ENCODE data around the gene MAP3K8.
"Not testable (repeated sequence)": the region's sequence is repeated elsewhere in the genome, so short reads cannot be mapped to it uniquely, and the experiment has no call there.

The MAP3K8 gene

DNA sequence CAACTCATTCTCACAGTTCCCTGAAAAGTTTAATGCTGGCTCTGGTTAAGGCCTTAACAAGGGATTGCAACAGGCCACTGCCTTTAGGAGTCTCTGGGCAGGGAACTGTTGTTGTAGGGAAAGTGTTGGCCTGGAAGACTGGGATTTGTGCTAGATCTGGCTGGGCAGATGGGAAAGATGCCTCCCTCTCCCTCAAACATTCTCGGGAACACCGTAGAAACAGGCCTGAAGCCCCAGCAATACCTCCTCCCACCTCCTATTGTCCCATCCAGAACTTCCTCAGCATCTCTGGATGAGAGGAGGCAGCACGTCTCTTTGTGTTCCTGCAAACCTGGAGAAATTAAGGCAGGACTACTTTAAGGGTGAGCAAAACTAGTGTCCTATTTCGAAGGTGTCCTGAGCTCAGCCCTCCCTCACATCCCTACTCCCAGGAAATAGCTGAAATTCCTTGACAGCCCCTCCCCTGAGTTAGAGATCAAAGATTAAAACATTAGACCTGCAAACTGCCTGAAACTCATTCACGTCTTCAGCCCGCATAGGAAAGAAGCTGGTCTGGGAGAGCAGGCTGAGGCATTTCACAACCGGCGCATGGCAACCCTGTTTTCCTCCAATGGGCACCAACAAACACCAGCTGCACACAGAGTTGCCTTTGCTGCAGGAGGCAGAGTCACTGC lies 10.9 kb upstream of the MAP3K8 start:
- DNase-seq (ENCODE audit: low read depth), result no peak

DNA sequence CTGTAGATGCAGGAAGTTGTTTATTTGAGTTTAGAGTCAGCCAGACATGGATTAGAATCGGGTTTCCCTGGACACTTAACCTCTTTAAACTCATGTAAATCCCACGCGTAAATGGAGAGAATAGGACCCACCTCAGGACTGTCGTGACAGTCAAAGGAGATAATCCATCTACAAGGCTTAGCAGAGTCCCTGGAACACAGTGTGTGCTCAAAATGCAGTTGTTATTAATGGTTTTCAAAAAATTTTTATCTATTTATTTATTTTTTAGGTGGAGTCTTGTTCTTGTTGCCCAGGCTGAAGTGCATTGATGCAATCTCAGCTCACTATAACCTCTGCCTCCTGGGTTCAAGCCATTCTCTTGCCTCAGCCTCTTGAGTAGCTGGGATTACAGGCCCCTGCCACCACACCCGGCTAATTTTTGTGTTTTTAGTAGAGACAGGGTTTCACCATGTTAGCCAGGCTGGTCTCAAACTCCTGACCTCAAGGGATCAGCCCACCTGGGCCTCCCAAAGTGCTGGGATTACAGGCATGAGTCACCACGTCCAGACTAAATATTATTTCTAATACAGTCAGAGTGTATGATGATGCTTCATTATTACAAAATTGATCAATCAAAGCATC lies 10.2 kb upstream of the MAP3K8 start:
- DNase-seq (ENCODE audit: low read depth), result not testable (repeated sequence)

DNA sequence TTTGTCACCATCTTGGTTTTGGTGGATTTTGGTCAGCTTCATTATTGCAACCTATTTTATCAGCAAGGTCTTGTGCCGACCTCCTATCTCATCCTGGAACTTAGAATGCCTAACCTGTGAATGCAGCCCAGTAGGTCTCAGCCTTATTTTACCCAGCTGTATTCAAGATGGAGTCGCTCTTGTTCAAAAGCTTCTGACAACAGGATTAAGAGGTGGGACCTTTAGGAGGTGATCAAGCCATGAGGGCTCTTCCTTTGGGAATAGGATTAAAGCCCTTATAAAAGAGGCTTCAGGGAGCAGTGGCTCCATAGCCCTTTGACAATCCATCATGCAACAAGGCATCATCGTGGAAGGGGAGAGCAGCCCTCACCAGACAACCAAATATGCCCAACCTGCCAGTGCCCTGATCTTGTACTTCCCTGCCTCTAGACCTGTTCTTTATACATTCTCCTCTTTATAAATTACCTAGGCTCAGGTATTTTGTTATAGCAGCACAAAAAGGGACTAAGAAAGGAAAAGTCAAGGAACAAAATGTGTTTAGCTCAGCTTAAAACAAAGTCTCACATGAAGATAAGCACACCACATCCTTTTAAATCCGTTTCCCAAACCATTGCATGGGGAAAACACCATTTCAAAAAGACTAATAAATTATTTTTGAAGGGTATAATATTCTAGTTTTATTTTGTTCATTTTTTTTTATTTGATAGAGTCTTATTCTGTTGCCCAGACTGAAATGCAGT lies 8.5 kb upstream of the MAP3K8 start:
- no peak for DNase-seq (ENCODE audit: low read depth)

DNA sequence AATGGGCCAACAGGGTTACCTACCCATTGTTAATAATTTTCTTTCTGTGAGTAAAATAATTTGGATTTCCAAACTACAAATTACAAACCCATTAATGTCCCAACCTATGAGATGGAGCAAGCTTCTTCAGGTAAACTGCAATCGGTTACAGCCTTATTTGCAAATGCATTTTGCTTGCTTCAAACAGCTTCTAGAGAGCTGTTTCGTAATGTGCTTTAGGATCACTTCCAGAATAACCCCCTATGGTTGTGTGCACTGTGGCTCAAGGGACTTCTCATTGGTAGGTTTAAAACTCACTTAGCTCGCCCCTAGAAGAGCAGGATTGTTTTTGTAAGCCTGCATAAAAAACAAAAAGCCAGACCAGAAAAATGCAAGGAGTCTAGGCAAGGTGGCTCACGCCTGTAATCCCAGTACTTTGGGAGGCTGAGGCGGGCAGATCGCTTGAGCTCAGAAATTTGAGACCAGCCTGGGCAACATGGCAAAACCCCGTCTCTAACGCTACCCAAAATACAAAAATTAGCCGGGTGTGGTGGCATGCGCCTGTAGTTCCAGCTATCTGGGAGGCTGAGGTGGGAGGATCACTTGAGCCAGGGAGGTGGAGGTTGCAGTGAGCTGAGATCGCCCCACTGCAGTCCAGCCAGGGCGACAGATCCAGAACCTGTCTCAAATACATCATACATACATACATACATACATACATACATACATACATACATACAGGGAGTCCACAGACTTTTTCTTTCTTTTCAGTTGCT lies 3.3 kb upstream of the MAP3K8 start:
- DNase-seq (ENCODE audit: low read depth), result no peak

DNA sequence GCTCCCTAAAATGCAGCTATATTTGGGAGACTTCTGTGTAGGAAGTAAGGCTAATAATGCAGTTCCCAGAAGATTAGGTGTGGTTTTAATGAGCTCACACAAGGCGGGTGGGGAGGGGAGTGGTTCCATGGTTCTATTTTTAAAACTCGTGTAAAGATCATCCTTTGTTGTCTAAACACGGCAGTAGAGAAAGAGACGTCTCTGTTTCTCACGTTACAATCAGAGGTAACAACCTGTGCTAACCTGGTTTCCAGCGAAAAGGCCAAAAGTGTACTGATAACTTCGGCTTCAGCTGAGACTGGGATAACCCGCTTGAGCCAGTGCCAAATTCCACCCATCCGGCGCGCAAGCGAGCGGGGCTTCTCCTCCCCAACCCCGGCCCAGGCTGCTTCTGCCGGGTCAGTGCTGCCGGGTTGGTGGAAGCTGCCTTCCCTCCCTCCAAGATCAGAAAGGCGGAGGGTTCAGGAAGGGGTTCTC lies 2.5 kb upstream of the MAP3K8 start:
- no peak for DNase-seq (ENCODE audit: low read depth)

DNA sequence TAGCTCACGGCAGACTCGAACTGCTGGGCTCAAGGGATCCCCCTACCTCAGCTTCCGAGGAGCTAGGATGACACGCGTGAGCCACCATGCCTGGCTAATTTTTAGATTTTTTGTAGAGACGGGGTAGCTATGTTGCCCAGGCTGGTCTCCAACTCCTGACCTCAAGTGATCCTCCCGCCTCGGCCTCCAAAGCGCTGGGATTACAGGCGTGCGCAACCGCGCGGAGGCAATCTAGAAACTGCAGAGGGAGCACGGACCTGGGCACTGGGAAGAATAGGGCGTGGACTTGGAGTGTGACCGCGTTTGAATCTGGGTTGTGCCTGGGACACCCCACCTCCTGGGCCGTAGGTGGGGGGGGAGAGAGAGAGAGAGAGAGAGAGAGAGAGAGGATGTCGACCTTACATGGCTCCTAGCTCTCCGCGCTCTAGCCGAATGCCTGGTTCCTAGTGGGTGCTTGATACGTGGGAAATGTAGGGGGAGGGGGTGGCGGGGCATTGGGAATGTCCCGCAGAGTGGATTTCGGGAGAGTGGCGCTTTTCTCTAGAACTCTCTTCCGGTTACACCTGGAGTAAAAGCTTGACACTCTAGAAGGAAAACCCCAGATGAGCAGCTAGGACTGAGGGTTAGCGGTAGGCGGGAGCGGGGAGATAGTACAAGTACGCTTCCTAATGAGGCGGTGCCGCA lies 1.2 kb upstream of the MAP3K8 start:
- no peak for DNase-seq (ENCODE audit: low read depth)

DNA sequence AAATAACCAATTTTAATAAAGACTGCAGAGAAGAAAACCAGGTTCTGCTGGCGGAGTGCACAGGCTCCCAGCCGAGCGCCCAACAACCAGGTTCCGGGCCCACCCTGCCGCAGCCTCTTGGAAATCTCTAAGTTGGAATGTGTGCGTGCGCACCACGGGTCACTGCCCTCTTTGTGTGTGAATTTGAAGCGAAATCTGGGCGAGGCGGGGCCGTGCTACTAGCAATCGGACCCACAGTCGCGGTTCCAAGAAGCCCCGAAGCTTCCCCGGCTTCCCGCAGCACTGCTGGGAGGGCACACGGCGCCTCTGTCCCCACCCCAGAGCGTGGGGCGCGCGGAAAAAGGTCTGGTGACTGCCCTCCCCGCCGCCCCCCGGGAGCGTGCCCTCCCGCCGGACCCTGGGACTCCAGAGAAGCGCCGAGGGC lies 666 bp upstream of the MAP3K8 start:
- no peak for DNase-seq (ENCODE audit: low read depth)

DNA sequence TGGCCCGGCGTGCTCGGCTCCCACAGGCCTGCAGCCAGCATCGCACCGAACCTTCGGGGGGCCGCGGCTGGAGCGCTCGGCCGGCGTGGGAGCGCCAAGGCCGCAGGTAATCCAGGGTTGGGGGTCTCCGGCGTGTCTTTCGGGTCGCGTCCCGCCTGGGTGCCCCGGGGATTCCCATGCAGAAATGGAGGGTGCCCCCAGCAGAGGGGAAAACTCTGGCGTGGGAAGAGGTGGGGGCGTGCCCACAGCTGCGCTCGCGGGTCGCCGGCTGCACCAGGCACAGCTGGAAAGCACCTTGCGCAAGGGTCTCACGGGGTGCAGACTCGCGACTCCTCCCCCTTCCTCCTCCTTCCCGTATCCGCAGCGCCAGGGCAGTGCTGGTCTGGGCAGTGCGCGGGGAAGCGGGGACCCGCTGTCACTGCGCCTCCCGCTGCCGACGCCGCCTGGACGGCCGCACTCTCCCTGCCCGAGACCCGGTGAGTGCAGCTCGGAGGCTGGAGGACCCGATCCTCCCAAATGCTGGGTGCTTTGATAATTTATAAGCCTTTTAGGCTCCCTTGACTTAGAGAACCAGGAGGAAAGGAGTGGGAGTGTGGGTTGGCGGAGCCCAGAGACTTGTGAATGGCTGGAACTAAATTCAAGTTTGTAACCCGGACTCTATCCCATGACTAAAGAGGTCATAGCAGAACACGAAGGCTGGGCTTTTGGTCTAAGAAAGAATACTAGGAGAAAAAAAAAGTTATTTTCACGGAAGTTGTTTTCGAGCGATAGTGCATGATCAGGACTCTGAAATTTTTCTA lies 489 bp downstream of the MAP3K8 start:
- peak; percentile 30 for DNase-seq (ENCODE audit: low read depth)

DNA sequence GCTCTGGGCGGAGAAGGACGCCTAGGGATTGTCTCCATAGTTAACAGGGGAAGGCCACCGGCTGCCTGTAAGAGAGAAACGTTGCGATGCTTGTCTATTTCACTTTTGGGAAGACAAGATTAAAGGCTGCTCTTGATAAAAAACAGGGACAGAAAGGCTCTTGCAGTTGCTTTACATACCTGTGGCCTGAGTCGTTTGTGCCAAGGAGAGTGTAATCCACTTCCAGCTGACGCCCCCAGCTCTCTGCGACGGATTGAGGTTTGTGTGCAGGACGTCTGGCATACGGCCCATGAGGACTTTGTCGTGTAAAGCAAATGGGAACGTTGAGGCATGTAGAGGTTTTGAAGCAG lies 1.1 kb downstream of the MAP3K8 start:
- DNase-seq (ENCODE audit: low read depth), result no peak

DNA sequence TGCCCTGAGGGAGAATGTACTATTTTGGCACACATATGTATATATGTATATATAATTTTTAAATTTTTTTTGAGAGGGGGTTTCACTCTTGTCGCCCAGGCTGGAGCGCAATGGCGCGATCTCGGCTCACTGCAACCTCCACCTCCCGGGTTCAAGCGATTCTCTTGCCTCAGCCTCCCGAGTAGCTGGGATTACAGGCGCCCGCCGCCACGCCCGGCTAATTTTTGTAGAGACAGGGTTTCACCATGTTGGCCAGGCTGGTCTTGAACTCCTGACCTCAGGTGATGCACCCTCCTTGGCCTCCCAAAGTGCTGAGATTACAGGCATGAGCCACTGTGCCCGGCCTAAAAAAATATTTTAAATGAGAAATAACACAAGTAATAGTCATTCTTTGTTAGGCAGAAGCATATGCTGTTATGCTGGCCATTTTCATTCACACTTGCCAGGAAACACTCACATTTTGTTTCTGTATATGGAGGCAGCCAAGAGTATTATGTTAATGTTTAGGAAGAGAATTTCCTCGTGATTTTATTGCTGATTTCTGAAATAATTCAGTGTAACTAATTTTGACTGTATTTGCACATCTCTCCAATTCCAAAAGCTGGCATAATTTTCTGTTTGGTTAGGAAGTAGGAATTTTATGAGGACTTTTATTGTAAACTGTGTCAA lies 1.6 kb downstream of the MAP3K8 start:
- not testable (repeated sequence) for DNase-seq (ENCODE audit: low read depth)

DNA sequence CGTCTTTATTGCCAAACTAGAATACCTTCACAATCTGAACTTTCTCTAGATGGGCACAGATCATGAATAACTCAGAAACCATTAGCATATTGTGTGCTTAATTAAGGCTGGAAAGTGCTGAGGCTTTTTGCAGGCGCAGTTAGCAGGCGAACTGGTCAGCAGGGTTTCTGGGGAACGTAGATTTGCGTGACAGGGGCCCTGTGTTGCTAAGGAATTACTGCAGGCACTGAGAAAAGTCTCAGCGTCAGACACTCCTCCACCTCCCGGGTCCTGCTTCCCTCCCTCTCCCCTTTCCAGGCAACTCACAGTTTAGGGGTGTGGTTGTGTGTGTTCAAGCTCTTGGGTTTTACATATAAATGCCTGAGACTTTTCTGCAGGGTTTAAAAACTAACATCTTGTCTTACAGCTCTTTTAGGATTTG lies 2.2 kb downstream of the MAP3K8 start:
- DNase-seq (ENCODE audit: low read depth), result no peak

DNA sequence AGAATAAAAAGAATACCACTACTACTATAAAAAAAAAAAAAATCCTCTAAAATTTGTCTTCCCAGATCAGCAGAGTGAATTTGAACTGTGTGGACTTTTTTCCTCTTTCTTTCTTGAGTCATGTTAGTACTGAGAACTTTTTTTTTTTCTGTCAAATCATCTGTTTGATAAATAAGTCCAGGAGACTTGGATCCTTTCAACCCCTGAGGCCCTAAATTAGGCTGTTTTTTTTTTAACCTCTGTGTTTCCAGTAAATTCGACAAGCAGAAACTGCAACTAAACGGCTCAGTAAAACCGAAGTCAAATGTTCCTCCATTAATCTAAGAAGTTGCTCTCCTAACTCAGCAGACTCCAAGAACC lies 2.7 kb downstream of the MAP3K8 start:
- DNase-seq (ENCODE audit: low read depth), result no peak

DNA sequence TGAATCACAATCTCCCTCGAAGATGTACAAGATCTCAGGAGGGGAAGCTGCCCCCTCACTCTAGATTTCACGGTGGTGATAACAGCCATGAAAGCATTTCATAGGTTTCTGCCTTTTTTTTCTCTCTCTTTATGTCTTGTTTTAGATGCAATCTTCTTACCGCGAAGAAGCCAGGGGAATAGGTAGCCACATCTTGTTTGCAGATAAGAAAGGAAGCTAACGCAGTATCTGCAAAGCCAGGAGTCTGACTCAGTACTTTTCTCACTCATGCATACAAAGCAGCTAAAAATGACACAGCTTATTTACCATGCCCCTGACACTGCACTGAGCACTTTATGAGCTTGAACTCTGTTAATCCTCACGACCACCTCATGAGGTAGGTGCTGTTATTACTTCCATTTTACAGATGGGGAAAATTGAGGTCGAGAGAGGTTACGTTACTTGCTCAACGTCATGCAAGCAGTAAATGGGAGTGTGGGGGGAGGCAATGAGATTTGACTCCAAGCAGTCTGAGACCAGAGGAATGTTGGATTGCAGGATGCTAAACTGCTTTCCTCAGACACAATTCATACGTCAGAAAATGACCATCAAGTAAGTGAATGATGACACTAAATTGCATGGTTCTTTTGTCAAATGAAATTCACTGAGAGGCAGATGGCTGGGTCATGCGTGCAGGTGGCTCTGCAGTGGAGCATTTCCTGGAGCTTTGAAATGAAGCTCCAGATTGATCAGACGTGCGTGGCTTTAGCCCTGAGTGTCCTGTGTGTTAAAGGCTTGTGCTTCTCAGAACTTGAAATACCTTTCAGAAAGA lies 3.3 kb downstream of the MAP3K8 start:
- no peak for DNase-seq (ENCODE audit: low read depth)

DNA sequence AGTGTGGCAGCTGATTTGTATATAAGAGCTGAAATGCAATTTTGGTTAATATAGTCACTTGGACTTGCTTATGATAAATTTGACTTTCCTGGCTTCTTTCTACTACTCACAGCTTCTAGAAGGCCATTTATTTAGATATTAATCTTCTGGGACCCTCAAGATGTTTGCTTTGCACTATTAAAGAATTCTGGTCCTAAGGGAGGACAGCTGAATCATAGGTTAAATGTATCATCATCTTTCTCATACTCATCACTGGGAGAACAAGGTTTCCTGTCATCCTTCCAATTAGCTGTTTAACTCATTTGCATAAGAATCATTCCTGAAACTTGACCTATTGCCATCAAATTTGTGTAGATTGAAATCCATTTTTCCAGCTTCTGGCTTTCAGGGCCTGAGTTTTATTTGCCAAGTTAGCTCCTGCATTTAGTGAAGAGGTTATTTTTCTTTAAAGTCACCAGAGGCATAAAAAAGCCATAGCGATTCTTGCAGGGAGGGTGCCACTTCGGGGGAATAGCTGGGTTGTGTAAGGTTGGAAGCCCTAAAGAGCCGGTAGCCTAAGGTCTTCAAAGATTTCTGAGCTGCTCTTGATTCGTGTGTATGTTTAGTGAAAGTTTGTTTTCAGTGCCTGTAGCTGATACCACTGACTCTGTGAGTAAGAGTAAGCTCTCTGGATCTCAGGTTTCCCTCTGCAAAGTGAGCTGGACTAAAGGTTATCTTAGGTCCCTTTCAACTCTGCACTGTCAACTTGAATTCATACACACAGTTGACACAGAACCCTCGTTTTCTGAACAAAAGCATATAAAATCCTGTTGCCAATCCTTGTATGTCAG lies 4.3 kb downstream of the MAP3K8 start:
- DNase-seq (ENCODE audit: low read depth), result no peak

DNA sequence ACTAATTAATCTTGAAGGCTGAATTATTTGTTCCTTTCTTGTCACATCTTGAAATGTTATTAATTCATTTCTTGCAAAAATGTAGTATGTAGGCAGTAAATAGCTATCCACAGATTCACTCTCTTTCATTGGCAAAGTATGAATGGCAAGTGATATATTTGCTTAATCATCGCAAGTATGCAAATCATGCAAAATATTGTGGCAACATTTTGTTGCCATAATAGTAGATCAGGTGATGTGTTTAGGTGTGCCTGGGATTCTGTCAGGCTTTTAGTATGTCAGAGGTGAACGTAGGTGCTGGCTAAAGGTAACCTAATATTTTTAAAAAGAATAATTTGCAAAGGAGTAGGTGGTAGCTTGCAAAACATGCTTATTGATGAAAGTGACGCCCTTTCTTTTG lies 5.9 kb downstream of the MAP3K8 start:
- DNase-seq (ENCODE audit: low read depth), result no peak

DNA sequence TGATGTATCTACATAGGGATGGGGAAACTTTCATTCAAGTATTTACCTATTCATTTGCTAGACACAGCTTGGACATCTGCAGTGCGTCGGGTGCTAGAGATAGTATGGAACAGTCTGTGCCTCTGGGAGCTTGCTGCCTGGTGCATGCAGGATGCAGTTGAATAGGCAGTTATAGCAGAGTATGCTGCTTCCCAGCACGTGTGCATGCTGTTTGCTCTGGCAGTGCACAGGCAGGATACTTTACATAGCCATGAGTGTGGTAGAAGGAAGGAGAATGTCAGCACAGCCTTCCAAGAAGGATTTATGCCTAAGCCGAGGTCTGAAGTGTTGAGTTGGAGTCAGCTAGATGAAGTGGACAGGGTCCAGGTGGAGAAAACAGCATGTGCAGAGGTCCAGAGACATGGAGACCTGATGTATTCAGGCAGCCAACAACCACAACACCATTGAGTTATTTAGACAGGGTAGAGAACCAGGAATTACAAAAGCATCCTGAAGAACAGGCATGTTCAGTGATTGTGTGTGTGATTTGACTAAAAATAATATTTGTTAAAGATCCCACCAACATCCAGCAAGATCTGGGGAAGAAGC lies 8.1 kb downstream of the MAP3K8 start:
- no peak for DNase-seq (ENCODE audit: low read depth)

DNA sequence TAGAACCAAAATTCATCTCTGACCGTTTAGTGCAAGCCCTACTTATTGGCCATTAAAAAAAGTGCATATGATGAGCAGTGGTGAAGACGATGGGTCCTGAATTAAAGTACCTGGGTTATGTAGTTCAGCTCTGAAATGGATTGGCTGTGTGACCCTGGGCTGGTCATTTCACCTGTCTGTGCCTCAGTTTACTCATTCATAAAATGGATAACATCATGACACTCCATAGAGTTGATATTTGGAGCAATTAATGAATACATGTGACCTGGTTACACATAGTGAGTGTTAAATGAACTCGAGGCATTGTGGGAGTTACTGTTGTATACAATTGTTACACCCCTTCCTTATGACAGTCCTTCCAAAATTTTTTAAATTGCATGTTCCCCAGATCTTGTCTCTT lies 9.1 kb downstream of the MAP3K8 start:
- no peak for DNase-seq (ENCODE audit: low read depth)

DNA sequence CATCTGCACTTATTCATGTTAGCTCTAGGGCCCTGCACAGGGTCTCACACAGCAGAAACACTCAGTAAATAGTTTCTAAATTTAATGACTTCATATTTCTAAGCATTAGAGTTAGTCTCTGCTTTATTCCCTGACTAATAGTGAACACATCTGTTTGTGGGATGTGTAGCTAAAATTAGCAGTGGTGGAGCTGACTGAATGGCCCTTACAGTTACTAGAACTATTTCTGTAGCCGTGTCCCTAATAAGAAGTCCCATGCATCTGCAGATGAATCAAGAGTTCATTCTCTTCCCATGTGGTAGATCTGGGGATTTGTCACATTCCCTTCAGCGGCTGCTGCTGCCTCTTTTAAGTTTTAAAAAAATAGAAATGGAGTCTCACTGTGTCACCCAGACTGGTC lies 11.7 kb downstream of the MAP3K8 start:
- no peak for DNase-seq (ENCODE audit: low read depth)
